Neural cell (in vitro differentiated cells): Measurements from ENCODE around the gene SEPTIN8. TPM values are rescaled to one million over a fixed set of nuclear protein-coding genes. Genes with fewer than 3 reads are reported as not detected.

Experiments
- H2AFZ ChIP-seq: fragments of 200-600, 300-800 bp; sonication (generic), shearing (Covaris generic); 2 replicates; pipeline ENCODE4 v1.6.0; 2014; ENCODE audit warnings: low read depth, mild to moderate bottlenecking, antibody characterized with exemption, low read length, moderate library complexity
- H3F3A ChIP-seq: fragments of 200-600 bp; shearing (Covaris generic); 2 replicates; pipeline ENCODE4 v1.6.1; 2016; ENCODE audit warnings: mild to moderate bottlenecking, moderate library complexity, mixed read lengths, antibody characterized with exemption, low read length; ENCODE audit not compliant: insufficient read depth, poor library complexity, severe bottlenecking
- H3K27ac ChIP-seq: fragments of 200-600, 300-800 bp; sonication (generic), shearing (Covaris generic); 2 replicates; pipeline ENCODE4 v1.5.1; 2014; ENCODE audit warnings: mild to moderate bottlenecking, low read length, moderate library complexity
- H3K27me3 ChIP-seq: fragments of 300-800, 200-600 bp; sonication (generic), shearing (Covaris generic); 2 replicates; pipeline ENCODE4 v1.6.0; 2014; ENCODE audit warnings: mild to moderate bottlenecking, low read depth, low read length, moderate library complexity; ENCODE audit not compliant: insufficient read depth
- H3K36me3 ChIP-seq: fragments of 300-800, 200-600 bp; sonication (generic), shearing (Covaris generic); 2 replicates; pipeline ENCODE4 v1.5.1; 2014; ENCODE audit warnings: mild to moderate bottlenecking, antibody characterized with exemption, low read length, moderate library complexity; ENCODE audit not compliant: insufficient read depth
- H3K4me2 ChIP-seq: fragments of 300-800, 200-600 bp; sonication (generic), shearing (Covaris generic); 2 replicates; pipeline ENCODE4 v1.6.0; 2014; ENCODE audit warnings: mild to moderate bottlenecking, low read length
- H3K4me3 ChIP-seq: fragments of 300-800, 200-600 bp; sonication (generic), shearing (Covaris generic); 2 replicates; pipeline ENCODE4 v1.5.1; 2014; ENCODE audit warnings: mild to moderate bottlenecking, low read length, moderate library complexity
- H3K79me2 ChIP-seq: fragments of 200-600 bp; shearing (Covaris generic); replicated peaks from 2 replicates; pipeline ENCODE4 v1.6.0; 2014; ENCODE audit warnings: mild to moderate bottlenecking, low read length, moderate library complexity; ENCODE audit not compliant: insufficient read depth
- H3K9ac ChIP-seq: fragments of 300-800, 200-600 bp; sonication (generic), shearing (Covaris generic); 2 replicates; pipeline ENCODE4 v1.6.1; 2016; ENCODE audit warnings: mild to moderate bottlenecking, low read length, mixed read lengths
- H3K9me2 ChIP-seq: fragments of 200-600 bp; shearing (Covaris generic); 2 replicates; pipeline ENCODE4 v1.6.1; 2016; ENCODE audit warnings: mild to moderate bottlenecking, low read length, mixed read lengths; ENCODE audit not compliant: insufficient read depth
- H3K9me3 ChIP-seq: fragments of 200-600, 300-800 bp; sonication (generic), shearing (Covaris generic); 2 replicates; pipeline ENCODE4 v1.6.1; 2016; ENCODE audit warnings: mild to moderate bottlenecking, mixed run types, low read length, moderate library complexity, mixed read lengths
- H4K20me1 ChIP-seq: fragments of 200-600 bp; shearing (Covaris generic); 2 replicates; pipeline ENCODE4 v1.6.1; 2016; ENCODE audit warnings: mild to moderate bottlenecking, mixed run types; ENCODE audit not compliant: insufficient read depth
- CTCF ChIP-seq: fragments of 450-650 bp; IDR thresholded peaks from 2 replicates; pipeline ENCODE4 v1.5.1; 2014; ENCODE audit warnings: antibody characterized with exemption, mild to moderate bottlenecking, moderate library complexity; ENCODE audit not compliant: poor library complexity, severe bottlenecking
- EP300 ChIP-seq: fragments of 450-650 bp; conservative IDR thresholded peaks from 2 replicates; pipeline ENCODE4 v1.6.1; 2014; ENCODE audit warnings: antibody characterized with exemption, mild to moderate bottlenecking, moderate library complexity; ENCODE audit not compliant: poor library complexity, severe bottlenecking
- EZH2 ChIP-seq: fragments of 200-600, 300-800 bp; shearing (Covaris generic), sonication (generic); IDR thresholded peaks from 2 replicates; pipeline ENCODE4 v1.6.1; 2014; ENCODE audit warnings: antibody characterized with exemption, low read length, borderline replicate concordance, mild to moderate bottlenecking; ENCODE audit not compliant: insufficient read depth, poor library complexity, severe bottlenecking
- MXI1 ChIP-seq: fragments of 450-650 bp; conservative IDR thresholded peaks from 2 replicates; pipeline ENCODE4 v1.6.1; 2014; ENCODE audit warnings: antibody characterized with exemption, mild to moderate bottlenecking; ENCODE audit not compliant: poor library complexity, severe bottlenecking
- POLR2AphosphoS5 ChIP-seq: IDR thresholded peaks from 2 replicates; pipeline ENCODE4 v1.6.1; 2012
- REST ChIP-seq: IDR thresholded peaks from 2 replicates; pipeline ENCODE4 v1.6.1; 2012; ENCODE audit warnings: borderline replicate concordance
- TAF1 ChIP-seq: IDR thresholded peaks from 2 replicates; pipeline ENCODE4 v1.6.1; 2012; ENCODE audit warnings: low read depth
- polyA plus RNA-seq: library from polyadenylated mRNA; depleted of rRNA; stranded (reverse); fragments of >200 nt; gene quantifications from 2 replicates; pipeline ENCODE4 v1.2.3, GENCODE V29; 2014

The SEPTIN8 gene
- polyA plus RNA-seq, 1 donor from 2014 or later, result 37.7 TPM

- H2AFZ ChIP-seq, result no peak overlapping the region
- peaks cover 5% of the 10 kb centered on the region for H3K9me3 ChIP-seq
- H3K4me2 ChIP-seq, result no peak overlapping the region
- H3K4me3 ChIP-seq, result peak overlapping the region; percentile 63
- no peak for TF ChIP-seq EZH2
- no peak for TF ChIP-seq CTCF
- no peak for TF ChIP-seq EP300
- no peak for TF ChIP-seq TAF1
- no peak for TF ChIP-seq MXI1
- H3F3A ChIP-seq, result no peaks in the 10 kb centered on the region
- no peaks in the 10 kb centered on the region for H4K20me1 ChIP-seq
- H3K79me2 ChIP-seq, result no peaks in the 10 kb centered on the region
- peaks cover 41% of the 10 kb centered on the region for H3K27me3 ChIP-seq
- H3K9me2 ChIP-seq, result no peaks in the 10 kb centered on the region
- no peaks in the 10 kb centered on the region for H3K36me3 ChIP-seq
- no peak overlapping the region for H3K27ac ChIP-seq
- H3K9ac ChIP-seq, result peak overlapping the region; percentile 52
Measured at GRCh38 chr5:132813599-132814502, 36.8 kb upstream of the SEPTIN8 start.

- Histone ChIP-seq H3K4me2 (peak within 1 kb of the TSS; percentile 81), H3K4me3 (peak within 1 kb of the TSS; percentile 65), H4K20me1 (no peaks in the 10 kb centered on the region), H3F3A (no peaks in the 10 kb centered on the region), H3K79me2 (no peaks in the 10 kb centered on the region), H3K36me3 (no peaks in the 10 kb centered on the region), H3K27ac (no peak within 1 kb of the TSS), H3K27me3 (peaks cover 41% of the 10 kb centered on the region), H2AFZ (no peak within 1 kb of the TSS), H3K9ac (peak within 1 kb of the TSS; percentile 52), H3K9me2 (no peaks in the 10 kb centered on the region), H3K9me3 (peaks cover 5% of the 10 kb centered on the region)
- peak; percentile 28 for TF ChIP-seq POLR2AphosphoS5
- TF ChIP-seq REST, result no peak
Measured at GRCh38 chr5:132812781-132813598, 36.0 kb upstream of the SEPTIN8 start, which contains the start of gene SOWAHA. SOWAHA (plus strand) TSS chr5:132813302; CDS start chr5:132813622, 320 bp downstream.
